ENCODE data around the gene FAM222A.

The FAM222A gene

DNA sequence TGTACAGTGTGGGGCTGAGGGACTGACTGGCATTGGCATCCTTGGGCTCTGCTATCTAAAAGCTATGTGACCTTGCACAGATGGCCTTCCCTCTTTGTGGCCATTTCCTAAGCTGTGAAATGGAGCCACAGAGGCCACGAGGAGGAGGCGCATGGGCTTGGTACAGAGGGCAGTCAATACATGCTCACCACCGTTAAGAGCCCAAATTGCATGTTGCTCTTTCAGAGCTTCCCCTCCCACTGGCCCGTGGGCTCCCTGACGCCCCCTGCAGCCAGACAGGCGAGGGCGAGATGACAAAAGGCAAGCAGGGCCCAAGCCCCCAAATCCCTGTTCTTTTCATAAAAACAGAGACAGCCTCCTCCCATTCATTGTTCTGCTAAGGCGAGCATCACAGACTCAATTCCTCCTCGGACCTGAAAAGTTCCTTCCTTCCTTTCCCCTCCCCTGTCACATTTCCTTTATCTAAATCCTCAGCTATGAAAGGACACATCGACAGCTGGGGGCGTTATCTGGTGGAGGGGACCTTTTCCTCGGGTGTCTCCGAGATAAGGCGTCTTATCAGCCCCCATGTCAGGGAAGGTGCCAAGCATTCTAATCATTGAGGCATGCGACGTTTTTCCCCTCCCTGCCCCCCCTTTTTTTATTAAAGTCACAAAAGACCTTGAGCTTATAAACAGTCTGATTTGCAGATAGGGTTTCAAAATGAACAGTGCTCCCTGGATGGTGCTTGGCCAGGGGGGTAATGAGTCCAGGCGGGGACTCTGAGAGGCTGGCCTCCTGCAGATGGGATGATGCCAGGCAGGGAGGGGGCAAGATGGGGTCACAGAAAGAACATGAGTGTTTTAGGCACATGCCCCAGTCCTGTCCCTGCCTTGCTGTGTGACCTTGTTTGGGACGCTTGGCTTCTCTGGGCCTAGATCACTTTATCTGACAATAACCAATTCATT is 26.4 kb downstream of the FAM222A start:
- no peak for DNase-seq

GRCh38 chr12:109740694-109741245 is 27.1 kb downstream of the FAM222A start:
- DNase-seq = no peak

GRCh38 chr12:109741286-109741969 is 27.8 kb downstream of the FAM222A start:
- DNase-seq = no peak

DNA sequence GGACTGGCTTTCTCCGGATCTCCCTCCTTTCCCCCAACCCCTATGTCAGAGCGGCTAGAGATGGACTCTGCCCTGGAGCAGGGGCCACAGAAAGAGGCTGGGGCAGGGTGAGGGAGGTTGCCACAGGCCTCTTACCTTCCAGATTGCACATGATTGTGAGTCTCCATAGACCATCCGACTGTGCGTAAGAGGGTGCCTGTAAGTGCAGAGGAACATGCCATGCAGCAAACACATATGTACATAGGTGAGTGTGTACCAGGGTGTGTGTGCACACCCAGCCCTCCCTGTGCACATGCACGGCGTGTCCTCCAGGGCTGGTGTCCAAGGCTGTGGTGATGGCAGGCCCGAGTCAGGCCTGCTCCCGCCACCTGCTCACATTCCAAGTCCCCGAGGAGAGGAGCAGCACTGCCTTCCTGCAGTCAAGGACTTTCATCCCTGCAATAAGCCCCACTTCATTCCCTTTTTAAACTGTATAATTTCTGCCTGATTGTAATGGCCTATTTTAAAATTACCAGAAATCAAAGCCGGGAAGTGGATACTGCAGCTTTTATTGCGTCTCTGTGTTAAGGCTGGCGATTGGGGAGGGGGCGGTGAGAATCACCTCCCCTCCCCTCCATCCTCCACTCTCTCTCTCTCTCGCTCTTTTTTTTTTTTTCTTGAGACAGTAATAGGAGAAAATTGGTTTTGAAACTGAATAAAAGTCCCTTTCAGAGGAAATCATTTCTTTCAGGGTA is 28.5 kb downstream of the FAM222A start:
- DNase-seq = no peak

DNA sequence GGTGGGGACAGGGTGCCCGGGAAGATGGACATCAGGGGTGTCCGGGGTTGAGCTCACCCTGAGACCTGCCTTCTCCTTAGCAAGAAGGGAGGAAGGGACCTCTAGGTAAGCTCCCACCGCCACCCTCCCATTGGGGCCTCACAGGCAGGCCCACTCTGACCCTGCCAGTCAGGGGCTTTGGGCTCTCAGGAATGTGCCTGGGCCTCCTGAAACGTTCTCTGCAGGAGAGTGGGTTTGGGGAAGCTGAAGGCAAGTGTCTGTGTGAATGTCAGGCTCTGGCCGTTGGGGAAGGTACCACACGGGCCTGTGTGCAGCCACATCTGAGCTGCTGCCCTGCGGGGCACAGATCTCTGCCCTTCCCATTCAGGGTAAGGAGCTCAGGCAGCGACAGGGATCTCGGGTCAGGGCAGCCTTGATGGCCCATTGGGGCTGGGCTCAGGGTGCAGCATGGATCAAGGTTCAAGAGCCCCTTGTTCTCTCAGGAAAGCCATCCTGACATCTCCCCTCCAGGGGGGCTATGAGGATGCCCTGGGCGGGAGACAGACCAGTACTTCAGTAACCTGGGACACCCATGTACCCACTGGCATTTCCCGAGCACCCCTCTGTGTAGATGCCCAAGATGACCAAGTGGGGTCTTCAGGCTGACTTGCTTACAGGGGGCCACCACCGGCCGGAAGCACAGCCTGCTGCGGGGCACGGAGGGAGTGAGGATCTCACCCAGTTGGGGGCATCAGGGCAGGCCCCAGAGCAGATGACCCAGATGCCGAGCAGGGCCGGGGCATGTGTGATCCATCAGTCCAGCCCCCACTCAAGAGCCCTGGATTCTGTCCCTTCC is 29.7 kb downstream of the FAM222A start:
- no peak for DNase-seq

- no peak for DNase-seq
Measured at GRCh38 chr12:109744026-109744425, 30.4 kb downstream of the FAM222A start.

DNA sequence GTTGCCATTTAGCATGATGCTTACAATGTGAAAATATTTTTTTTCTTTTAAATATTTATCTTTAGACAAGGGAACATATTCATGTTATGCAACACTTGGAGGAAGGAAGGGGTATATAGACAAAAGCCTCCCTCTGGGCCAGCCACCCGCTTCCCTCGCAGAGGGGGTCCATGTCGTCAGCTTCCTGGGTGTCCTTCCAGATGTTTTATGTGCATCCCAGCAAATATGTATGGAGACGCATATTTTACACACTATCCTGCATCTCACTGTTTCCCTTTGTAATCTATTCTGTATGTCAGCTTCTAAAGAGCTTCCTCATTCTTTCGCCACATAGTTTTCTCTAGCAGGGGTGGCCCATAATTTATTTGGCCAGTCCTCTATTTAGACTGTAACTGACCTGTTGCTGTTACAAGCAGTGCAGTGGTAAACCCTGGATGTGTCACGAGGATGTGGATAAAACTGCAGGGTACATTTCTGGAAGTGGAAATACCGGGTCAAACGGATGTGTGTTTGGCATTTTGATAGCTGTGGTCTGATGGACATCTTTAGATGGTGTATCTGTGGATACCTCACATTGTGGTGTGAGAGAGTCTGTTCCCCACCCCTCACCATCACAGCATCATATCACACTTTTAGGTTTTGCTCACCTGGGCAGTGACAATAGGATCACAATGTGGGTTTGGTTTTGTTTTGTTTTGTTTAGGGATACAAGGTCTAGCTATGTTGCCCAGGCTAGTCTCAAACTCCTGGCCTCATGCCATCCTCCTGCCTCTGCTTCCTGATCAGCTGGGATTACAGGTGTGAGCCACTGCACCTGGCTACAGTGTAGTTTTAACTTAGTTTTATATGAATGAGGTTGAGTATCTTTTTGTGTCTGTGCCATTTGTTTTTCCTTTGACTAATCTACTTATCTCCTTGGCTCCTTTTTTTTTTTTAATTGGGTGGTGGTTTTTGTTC is 31.6 kb downstream of the FAM222A start:
- no peak for DNase-seq

DNA sequence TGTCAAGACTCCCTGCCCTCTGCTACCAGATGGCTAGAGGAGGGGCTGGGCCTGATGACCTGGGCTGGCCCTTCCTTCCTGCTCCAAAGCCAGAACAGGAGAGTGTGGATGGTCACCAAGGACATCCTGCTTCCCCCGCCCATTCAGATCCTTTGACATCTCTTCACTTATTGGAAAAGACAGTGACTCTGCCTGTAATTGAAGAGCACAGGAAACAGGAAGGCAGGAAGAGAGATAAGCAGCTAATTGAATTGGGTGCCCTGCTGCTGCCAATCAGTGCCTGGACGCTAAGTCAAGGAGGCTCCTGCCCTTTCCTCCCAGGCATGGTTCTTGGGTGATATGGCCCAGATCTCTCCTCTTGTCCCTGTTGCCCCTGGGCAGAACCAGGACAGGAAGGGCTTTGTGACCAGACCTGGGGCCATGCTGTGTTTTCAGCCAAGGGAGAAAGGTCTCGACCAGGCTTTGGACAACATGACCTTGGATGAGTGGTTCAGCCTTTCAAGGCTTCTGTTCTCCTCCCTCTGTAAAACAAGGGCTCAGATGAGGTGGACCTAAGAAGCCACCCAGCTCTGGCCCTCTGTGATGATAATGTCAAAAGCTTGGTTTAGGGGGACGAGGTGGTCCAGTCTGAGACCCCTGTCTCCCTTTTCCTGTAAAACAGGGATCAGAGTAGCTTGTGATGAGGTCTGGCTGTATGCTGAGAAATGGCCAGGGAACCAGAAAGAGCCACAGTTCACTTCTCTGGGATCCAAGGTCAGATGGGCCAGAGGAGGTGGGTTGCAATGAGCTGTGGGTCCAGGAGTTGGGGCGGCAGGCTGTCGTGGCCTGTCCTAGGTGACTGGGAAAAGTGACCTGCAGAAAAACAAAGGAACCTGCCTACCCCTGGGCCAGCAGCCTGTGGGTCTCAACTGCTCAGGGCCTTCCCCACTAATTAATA is 38.8 kb downstream of the FAM222A start:
- no peak for DNase-seq

- no peak for DNase-seq
Measured at GRCh38 chr12:109753054-109753401, 39.4 kb downstream of the FAM222A start.

DNA sequence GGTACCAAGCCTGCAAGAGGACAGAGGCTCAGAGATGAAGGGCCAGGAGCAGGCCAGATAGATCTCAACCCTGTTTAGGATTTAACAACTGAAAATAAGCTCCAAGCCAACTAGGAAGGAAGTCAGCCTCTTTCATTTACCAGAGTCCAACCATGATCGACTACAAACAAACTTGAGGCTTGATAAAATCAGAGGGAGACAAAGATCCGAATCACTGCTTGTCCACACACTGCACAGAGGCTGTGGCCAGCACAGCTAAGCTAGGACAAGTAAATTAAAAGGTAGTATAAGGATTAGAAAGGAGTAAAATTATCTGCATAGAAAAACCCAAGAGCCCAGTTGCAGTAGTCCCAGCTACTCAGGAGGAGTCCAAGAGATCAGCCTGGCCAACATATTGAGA is 40.3 kb downstream of the FAM222A start:
- no peak for DNase-seq

DNA sequence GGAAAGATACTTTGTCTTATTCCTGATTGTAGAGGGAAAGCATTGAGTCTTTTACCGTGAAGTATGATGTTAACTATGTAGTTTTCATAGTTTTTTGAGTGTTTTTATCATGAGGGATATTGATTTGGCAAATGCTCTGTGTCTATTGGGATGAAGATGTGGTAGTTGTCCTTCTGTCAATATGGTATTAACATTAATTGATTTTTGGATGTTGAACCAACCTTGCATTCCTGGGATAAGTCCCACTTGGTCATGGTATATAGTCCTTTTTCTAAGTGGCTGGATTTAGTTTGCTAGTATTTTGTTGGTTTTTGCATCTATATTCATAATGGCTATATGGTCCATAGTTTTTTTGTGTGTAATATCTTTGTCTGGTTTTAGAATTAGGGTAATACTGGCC is 42.8 kb downstream of the FAM222A start:
- no peak for DNase-seq

- no peak for DNase-seq
Measured at GRCh38 chr12:109757671-109758265, 44.1 kb downstream of the FAM222A start.

GRCh38 chr12:109758426-109759420 is 45.1 kb downstream of the FAM222A start:
- no peak for DNase-seq

GRCh38 chr12:109759595-109759994 is 46.0 kb downstream of the FAM222A start:
- no peak for DNase-seq

DNA sequence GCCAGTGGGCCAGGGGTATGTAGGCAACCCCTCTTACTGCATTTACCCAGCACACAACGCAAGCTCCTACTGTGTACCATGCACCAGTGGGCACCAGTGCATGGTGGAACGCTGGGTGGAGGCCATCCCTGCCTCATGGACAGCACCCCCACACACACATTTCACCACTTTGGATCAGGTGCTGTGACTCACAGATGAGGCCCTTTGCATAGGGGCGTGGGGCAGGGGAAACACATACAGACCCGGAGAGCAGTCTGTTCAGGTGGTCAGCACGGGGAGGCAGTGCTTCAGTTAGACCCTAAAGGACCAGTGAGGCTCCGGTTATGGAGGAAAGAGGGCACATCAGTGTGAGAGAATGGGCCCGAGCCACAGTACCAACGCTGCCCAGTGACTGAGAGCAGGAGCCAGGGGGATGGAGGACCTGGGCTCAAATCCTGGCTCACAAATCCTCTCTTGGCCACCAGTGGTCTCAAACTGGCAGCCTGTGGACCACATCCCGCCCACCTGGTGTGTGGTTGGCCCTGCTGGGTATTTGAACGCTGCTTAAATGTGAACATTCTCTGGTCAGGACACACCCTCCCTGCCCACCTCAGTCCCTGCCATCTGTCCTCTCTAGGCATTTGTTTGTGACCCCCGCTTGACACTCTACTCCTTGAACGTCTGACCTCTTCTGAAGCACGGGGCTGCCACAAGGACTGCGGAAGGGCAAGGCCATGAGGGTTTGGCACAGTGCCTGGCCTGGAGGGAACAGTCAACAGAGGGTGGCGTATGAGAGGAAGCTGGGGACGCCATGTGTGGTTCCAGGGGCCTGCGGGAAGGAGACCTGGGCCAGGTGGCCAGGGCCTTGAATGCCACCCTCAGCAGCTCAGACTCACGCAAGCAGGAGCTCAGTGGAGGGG is 46.7 kb downstream of the FAM222A start:
- no peak for DNase-seq

DNA sequence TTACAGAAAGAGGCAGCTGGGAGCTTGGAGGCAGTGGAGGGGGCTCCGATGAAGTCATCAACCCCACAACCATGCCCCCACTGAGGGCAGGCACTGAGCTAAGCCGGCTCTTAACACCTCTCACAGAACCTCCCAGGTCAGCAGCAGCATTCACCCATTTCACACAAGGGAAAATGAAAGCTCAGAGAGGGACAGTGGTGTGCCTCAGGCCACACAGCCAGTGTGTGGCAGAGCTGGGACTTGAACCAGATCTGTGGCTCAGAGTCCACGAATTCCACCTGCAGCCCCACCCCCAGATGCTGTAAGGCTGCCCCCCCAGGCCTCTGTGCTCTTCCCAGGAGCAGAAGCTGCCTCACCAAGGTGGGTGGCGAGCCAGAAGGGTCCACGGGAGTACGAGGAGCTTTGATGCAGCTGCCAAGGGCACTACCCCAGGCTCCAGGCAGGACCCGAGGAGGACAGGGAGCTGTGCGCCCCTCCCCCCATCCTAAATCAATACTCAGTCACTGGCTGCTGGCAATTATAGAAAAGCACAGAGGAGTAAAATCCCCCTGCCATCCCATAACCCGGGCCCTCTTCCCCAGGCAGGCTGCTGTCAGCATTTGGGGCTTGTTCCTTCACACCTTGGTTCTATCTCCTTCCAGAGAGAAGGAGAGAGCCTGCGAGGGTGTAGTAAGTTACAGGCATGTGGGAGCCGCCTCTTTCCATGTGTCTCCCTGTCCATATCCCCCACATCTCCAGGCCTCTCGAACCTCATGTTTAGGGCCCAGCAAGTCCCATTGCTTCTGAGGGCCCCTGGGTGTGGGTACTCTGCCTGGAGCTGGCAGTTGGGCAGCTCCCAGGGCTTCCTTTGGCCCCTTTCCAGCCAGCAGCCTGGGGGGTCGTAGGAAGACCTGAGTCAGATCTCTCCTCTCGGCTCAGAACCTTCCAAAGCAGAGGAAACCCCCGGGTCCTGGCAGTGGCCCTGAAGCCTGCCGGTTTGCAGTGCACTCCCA is 47.6 kb downstream of the FAM222A start:
- no peak for DNase-seq
